Chondrocyte (in vitro differentiated cells): Measurements from ENCODE around the gene ZNF519. TPM values are rescaled to one million over a fixed set of nuclear protein-coding genes. Genes with fewer than 3 reads are reported as not detected.
"Not testable (repeated sequence)": the region's sequence is repeated elsewhere in the genome, so short reads cannot be mapped to it uniquely, and the experiment has no call there.

Experiments
- DNase-seq: peaks from one replicate; pipeline ENCODE4 v3.0.0; 2021; ENCODE audit warnings: mixed read lengths, low spot score
- H3K27ac Mint-ChIP-seq: one replicate; pipeline ENCODE4 v1.8.0; 2021; ENCODE audit warnings: mild to moderate bottlenecking, moderate library complexity, mixed read lengths; ENCODE audit not compliant: unreplicated experiment
- H3K27me3 Mint-ChIP-seq: 2 replicates; pipeline ENCODE4 v1.8.0; 2021; ENCODE audit warnings: low read depth, mixed read lengths
- H3K36me3 Mint-ChIP-seq: 2 replicates; pipeline ENCODE4 v1.8.0; 2021; ENCODE audit warnings: low read depth, mixed read lengths
- H3K4me1 Mint-ChIP-seq: 2 replicates; pipeline ENCODE4 v1.8.0; 2021; ENCODE audit warnings: low read depth, mild to moderate bottlenecking, mixed read lengths
- H3K4me3 Mint-ChIP-seq: one replicate; pipeline ENCODE4 v1.8.0; 2021; ENCODE audit warnings: mild to moderate bottlenecking, moderate library complexity, mixed read lengths; ENCODE audit not compliant: unreplicated experiment
- H3K9me3 Mint-ChIP-seq: 2 replicates; pipeline ENCODE4 v1.8.0; 2021; ENCODE audit warnings: low read depth, mixed read lengths
- total RNA-seq: library from RNA; stranded (reverse); gene quantifications from 3 replicates; pipeline ENCODE4 v1.2.1, GENCODE V29; 2021

ZNF519 gene
- total RNA-seq, 1 donor from 2014 or later = 2.9 TPM

DNA sequence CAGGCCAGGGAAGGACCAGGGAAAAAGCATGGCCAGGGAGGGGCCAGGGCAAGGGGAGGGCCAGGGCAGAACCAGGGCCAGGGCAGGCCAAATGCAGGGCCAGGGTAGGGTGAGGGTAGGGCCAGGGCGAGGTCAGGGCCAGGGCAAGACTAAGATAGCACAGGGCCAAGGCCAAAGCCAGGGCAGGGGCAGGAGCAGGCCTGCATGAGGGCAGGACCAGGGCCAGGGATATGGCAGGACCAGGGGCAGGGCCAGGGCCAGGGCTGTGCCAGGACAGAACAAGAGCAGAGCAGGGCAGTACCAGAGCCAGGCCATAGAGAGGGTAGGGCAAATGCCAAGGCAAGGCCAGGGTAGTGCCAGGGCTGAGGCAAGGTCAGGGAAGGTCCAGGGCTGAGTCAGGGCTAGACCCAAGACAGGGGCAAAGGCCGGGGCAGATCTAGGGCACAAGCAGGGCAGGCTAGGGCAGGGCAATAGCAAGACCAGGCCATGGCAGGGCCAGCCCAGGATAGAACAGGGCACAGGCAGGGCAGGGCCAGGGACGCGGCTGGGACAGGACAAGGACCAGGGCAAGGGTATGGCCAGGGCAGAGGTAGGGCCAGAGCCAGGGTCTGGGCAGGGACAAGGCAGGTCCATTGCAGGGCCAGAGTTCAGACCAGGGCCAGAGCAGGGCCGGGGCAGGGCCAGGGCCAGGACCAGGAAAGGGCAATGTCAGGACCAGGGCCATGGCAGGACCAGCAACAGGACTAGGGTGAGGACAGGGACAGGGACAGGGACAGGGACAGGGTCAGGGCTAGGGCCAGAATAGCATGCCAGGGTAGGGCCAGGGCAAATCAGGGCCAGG lies 39.3 kb upstream of the ZNF519 start:
- not testable (repeated sequence) for H3K9me3 Mint-ChIP-seq, H3K27ac Mint-ChIP-seq, H3K4me1 Mint-ChIP-seq, H3K4me3 Mint-ChIP-seq, H3K36me3 Mint-ChIP-seq, H3K27me3 Mint-ChIP-seq
- peak; percentile 87 for DNase-seq

DNA sequence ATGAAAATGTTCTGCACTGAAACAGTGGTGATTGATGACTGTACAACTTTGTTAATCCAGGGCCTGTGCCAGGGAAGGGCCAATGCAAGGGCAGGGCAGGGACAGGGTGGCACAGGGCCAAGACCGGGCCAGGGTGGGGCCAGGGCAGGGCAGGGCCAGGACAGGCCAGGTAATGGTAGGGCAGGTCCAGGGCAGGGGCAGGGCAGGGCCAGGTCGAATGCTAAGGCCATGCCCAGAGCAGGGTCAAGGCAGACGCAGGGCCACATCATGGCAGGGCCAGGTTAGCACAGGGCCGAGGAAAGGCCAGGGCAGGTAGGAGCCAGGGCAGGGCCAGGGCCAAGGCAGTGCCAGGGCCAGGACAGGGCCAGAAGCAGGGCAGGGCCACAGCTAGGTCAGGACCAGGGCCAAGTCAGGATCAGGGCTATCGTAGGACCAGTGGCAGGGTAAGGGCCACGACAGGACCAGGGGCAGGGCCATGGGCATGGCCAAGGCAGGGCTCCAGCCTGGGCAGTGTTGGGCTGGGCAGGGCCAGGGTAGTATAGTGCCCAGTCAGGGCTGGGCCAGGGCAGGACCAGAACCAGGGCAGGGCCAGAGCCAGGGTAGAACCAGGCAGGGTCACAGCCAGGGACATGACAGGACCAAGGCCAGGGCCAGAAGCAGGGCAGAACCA lies 38.3 kb upstream of the ZNF519 start:
- not testable (repeated sequence) for H3K9me3 Mint-ChIP-seq, H3K27me3 Mint-ChIP-seq, H3K4me3 Mint-ChIP-seq, H3K4me1 Mint-ChIP-seq, H3K27ac Mint-ChIP-seq, H3K36me3 Mint-ChIP-seq
- DNase-seq = peak; percentile 65

DNA sequence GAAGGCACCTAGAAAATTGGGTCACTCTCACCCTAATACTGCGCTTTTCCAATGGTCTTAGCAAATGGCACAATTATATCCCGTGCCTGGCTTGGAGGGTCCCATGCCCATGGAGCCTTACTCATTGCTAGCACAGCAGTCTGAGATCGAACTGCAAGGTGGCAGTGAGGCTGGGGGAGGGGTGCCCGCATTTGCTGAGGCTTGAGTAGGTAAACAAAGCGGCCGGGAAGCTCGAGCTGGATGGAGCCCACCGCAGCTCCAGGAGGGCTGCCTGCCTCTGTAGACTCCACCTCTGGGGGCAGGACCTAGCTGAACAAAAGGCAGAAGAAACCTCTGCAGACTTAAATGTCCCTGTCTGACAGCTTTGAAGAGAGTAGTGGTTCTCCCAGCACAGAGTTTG lies 30.7 kb upstream of the ZNF519 start:
- not testable (repeated sequence) for H3K4me3 Mint-ChIP-seq, H3K9me3 Mint-ChIP-seq, H3K27ac Mint-ChIP-seq, H3K27me3 Mint-ChIP-seq, DNase-seq, H3K36me3 Mint-ChIP-seq, H3K4me1 Mint-ChIP-seq

DNA sequence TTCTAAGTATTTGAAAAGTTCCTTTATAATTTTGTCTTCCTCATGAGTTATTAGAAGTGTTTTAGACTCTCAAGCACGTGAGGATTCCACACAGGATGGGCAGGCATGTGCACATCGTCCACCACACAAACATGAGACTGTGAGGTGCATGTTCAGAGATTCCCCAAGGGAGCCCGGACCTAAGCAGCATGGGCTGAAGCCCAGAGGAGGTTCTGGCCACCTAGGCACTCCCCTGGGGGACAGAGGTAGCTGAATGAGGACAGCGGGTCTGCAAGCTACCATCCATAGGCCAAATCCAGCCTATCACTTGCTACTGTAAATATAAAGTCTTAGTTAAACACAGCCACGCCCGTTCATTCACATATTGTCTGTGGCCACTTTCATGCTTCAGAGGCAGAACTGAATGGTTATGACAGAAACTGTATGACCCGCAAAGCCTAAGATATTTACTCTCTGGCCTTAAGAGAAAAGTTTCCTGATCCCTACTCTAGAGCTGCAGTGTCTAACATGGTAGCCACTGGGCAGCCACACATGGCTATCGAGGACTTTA lies 19.4 kb upstream of the ZNF519 start:
- H3K27me3 Mint-ChIP-seq, H3K9me3 Mint-ChIP-seq, H3K36me3 Mint-ChIP-seq, H3K4me1 Mint-ChIP-seq, DNase-seq, H3K4me3 Mint-ChIP-seq, H3K27ac Mint-ChIP-seq: not testable (repeated sequence)

GRCh38 chr18:14150766-14151165 lies 18.5 kb upstream of the ZNF519 start:
- H3K27ac Mint-ChIP-seq = not testable (repeated sequence)

DNA sequence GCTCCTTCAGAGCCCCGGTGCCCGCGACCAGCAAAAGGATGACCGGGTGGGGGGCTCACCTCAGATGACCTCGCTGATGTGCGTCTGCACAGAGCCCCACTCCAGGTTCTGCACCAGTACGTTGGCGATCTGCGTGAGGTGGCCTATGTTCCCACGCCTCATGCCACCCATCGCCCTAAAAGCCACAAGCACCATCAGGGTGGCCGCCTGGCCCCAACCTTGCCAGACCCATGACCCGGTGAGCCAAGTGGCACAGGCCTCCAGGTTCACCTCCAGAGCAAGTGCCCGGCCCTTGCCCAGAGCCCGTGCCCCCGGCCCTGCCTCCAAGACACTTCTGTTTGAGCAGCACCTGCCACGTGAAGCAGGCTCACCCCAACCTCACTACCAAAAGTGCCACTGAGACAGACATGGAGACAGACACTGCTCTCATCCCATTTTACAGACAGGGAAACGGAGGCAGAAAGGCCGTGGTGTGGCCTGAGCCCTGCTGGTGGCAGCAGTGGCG lies 17.7 kb upstream of the ZNF519 start:
- H3K9me3 Mint-ChIP-seq, H3K36me3 Mint-ChIP-seq, DNase-seq: not testable (repeated sequence)

More at GRCh38 chr18:14150766-14151165, 18.5 kb upstream of the ZNF519 start:
- H3K4me1 Mint-ChIP-seq, H3K27me3 Mint-ChIP-seq, H3K9me3 Mint-ChIP-seq, H3K4me3 Mint-ChIP-seq, H3K36me3 Mint-ChIP-seq, DNase-seq: not testable (repeated sequence)

DNA sequence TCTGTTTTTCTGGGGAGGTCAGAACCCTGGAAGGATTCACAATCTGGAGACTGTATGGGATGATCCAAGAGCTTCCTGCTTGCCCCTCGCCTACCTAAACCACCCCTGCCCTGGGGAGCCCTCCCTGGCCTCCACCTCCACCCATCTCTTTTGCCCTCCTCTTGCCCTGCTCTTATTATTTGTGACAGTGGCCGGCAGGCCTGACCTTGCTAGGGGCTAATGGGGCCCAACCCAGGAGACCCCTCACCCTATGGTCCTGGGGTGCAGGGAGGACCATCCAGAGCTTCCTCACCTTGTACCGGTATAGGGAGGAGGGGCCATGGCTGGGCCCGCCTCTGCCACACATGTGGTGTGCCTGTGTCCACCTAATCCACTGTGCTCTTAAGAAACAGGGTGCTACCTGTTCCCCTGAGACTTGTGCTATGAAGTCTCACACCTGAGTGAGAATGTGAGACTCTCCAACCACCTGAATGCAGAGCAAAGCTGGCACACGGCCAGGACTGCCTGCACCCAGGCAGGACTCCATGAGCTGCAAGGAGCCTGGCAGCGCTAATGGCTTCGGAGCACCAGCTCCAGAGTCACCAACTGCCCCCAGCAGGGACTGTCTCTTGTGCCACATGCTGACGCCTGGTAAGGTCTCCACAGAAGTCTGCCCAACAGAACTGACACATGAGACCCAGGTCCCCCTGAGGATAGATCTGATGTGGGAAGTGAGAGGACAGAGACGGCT lies 17.1 kb upstream of the ZNF519 start:
- H3K4me3 Mint-ChIP-seq, H3K4me1 Mint-ChIP-seq, DNase-seq, H3K27me3 Mint-ChIP-seq, H3K9me3 Mint-ChIP-seq, H3K36me3 Mint-ChIP-seq, H3K27ac Mint-ChIP-seq: not testable (repeated sequence)

More for the DNA sequence above, 17.7 kb upstream of the ZNF519 start:
- H3K27me3 Mint-ChIP-seq, H3K4me3 Mint-ChIP-seq, H3K27ac Mint-ChIP-seq, H3K4me1 Mint-ChIP-seq: not testable (repeated sequence)

- not testable (repeated sequence) for H3K27me3 Mint-ChIP-seq, H3K9me3 Mint-ChIP-seq, DNase-seq, H3K36me3 Mint-ChIP-seq, H3K4me1 Mint-ChIP-seq, H3K27ac Mint-ChIP-seq, H3K4me3 Mint-ChIP-seq
These were observed 16.0 kb upstream of the ZNF519 start for GRCh38 chr18:14147935-14148865.

DNA sequence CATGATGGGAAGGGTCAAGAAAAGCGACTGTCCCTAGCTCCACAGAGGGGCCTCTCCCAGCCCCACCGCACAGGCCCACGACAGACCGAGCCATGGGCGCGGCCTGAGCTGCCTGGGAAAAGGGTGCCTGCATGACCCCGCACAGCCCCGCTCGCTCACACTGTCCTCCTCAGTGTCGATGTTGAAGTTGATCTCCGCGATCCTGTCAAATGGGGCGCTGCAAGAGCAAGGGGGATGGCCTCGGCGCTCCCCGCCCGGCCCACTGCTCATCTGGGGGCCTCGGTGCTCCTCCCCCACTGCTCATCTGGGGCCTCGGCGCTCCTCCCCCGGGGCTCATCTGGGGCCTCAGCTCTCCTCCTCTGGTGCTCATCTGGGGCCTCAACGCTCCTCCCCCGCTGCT lies 14.5 kb upstream of the ZNF519 start:
- H3K9me3 Mint-ChIP-seq, H3K36me3 Mint-ChIP-seq, H3K27ac Mint-ChIP-seq, DNase-seq, H3K4me3 Mint-ChIP-seq, H3K27me3 Mint-ChIP-seq, H3K4me1 Mint-ChIP-seq: not testable (repeated sequence)

GRCh38 chr18:14145581-14146338 lies 13.5 kb upstream of the ZNF519 start:
- H3K36me3 Mint-ChIP-seq, H3K27ac Mint-ChIP-seq, DNase-seq, H3K9me3 Mint-ChIP-seq, H3K4me1 Mint-ChIP-seq, H3K27me3 Mint-ChIP-seq, H3K4me3 Mint-ChIP-seq: not testable (repeated sequence)

GRCh38 chr18:14145021-14145420 lies 12.8 kb upstream of the ZNF519 start:
- not testable (repeated sequence) for H3K27ac Mint-ChIP-seq, DNase-seq, H3K9me3 Mint-ChIP-seq, H3K4me3 Mint-ChIP-seq, H3K36me3 Mint-ChIP-seq, H3K4me1 Mint-ChIP-seq, H3K27me3 Mint-ChIP-seq
